Measurements from ENCODE around the gene MTIF3.

Gene MTIF3, protein sequence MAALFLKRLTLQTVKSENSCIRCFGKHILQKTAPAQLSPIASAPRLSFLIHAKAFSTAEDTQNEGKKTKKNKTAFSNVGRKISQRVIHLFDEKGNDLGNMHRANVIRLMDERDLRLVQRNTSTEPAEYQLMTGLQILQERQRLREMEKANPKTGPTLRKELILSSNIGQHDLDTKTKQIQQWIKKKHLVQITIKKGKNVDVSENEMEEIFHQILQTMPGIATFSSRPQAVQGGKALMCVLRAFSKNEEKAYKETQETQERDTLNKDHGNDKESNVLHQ

DNA sequence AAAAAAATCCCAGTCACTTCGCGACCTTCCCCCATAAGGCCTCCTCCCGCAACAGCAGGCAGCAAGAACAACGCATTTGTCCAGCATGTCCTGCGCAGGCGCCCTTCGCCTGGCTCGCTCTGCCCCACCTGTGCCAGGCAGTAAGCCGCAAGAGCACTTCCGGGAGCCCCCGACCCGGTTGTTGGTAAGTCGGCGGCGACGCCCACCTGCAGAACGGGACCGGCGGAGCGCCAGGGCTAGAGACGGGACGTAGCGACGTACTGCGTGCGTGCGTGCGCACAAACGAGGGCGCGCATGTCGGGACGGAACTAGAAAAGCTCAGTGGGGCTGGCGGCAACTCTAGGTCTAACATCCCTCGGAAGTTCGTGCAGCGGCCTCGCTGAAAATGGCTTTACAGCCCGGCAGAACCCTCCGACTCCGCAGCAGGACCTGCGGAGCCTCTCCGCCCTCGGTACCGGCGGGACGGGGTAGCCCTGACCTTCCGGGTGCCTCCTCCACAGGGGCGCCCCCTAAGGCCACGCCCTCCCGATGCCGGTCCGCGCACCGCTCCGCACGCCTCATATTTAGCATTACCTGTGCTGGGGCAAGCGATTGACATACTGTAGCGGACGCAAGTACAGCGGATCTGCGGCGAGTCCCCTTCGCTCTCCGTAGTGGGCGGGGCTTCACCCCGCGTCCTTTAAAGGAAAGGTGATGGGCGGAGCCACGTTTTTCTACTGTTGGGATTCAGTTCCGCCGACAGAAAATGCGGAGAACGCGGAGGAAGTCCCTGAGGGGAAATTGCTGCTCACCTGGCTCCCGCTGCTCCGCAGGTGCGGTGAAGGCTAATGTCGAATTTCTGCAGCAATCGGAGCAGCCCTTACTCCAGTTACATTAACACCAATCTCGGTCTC lies at the start of gene MTIF3:
MTIF3 (minus strand) TSS at position 629 of the 893 bp plus-strand sequence. CDS start 10,116 bp downstream, outside the sequence.
- peak within 1 kb of the TSS; percentile 80 for H3K4me3 ChIP-seq (ENCODE audit: control insufficient read depth, low read depth, low read length)
- TF ChIP-seq, protein P1, sequence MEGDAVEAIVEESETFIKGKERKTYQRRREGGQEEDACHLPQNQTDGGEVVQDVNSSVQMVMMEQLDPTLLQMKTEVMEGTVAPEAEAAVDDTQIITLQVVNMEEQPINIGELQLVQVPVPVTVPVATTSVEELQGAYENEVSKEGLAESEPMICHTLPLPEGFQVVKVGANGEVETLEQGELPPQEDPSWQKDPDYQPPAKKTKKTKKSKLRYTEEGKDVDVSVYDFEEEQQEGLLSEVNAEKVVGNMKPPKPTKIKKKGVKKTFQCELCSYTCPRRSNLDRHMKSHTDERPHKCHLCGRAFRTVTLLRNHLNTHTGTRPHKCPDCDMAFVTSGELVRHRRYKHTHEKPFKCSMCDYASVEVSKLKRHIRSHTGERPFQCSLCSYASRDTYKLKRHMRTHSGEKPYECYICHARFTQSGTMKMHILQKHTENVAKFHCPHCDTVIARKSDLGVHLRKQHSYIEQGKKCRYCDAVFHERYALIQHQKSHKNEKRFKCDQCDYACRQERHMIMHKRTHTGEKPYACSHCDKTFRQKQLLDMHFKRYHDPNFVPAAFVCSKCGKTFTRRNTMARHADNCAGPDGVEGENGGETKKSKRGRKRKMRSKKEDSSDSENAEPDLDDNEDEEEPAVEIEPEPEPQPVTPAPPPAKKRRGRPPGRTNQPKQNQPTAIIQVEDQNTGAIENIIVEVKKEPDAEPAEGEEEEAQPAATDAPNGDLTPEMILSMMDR (conservative IDR thresholded peaks at IDR 0.05; ENCODE audit: control insufficient read depth, insufficient read depth, low read depth, low read length): no peak
- DNase-seq (ENCODE audit: low read depth): peak; percentile 83

DNA sequence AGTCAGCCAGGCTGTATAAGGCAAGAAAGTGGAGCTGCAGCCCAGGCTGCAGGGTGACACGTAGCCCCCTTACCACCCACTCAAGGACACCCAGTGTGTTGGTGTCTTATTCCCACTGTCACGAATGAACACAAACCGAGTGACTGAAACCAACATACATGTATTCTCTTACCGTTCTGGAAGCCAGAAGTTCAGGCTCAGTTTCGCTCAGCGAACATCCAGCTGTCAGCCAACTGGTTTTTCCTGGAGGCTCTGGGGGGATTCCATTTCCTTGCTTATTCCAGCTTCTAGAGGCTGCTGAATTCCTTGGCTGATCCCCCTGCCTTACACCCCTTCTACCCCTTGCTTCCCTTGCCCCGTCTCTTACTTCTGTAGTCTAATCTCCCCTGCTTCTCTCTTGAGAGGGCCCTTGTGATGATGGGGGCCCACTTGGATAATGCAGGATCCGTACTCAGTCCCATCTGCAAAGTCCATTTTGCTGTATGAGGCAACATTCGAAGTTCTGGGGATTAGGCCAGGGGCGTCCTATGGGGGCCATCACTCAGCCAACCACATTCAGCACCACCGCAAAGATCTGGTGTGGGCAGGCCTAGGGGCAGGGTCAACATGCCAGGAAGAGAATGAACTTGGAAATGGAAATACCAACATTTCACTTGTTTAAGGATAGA lies 47.3 kb upstream of the MTIF3 start:
- TF ChIP-seq, protein P1 (conservative IDR thresholded peaks at IDR 0.05; ENCODE audit: control insufficient read depth, insufficient read depth, low read depth, low read length): no peak
- no peak for DNase-seq (ENCODE audit: low read depth)
- no peak overlapping the region for H3K4me3 ChIP-seq (ENCODE audit: control insufficient read depth, low read depth, low read length)

DNA sequence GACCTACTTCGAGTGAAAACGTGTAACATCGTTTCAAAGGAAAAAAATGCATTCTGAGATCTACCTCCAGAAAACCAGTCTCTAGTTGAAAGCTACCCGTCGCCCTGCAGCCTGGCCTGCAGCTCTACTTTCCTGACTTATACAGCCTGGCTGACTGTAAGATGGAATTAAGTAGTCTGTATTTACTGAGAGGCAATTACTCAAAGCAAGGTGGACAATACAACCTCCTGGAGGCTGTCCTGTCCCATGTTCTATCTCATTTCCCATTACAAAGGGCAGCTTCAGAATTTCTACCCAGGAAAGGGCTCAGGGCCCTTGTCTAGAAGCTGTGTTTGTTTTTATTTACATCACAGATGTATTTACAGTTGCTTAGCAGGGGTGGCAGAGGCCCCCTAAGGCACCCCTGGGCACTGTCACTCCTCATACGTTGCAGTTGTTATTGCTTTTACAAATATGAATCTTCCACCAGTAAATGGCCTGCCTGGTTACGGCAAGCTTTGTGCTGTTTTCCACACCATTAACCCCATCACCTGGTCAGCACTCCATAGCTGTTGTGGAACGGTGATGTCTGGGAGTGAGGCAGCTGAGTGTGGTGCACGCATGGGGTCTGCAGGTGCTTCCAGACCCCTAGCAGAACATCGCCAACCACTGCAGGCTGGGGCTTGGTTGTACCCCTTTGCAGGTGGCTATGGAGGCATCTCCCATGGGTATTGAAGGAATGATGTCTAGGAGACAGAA lies 46.3 kb upstream of the MTIF3 start:
- TF ChIP-seq, protein P1 (conservative IDR thresholded peaks at IDR 0.05; ENCODE audit: control insufficient read depth, insufficient read depth, low read depth, low read length): no peak
- H3K4me3 ChIP-seq (ENCODE audit: control insufficient read depth, low read depth, low read length): no peak overlapping the region
- DNase-seq (ENCODE audit: low read depth): no peak

DNA sequence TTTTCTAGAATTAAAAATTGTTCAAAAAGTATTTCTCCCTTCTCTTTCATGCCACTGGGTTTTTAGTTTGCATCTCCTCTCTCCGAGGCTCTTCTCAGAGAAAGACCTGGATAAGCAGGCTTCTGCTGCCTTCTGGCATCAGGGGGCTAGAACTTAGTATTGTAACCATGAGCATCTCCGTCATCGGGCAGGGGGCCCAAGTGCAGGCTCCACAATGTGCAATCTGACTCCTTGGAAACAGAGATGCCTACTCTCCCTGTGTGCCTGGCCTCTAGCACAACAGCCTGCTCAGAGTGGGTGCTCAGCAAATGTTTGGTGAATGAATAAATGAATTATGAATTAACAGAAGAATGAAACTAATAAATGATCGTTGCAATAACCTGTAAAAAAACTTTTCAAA lies 45.6 kb upstream of the MTIF3 start:
- H3K4me3 ChIP-seq (ENCODE audit: control insufficient read depth, low read depth, low read length): no peak overlapping the region
- no peak for DNase-seq (ENCODE audit: low read depth)
- TF ChIP-seq, protein P1 (conservative IDR thresholded peaks at IDR 0.05; ENCODE audit: control insufficient read depth, insufficient read depth, low read depth, low read length): no peak

DNA sequence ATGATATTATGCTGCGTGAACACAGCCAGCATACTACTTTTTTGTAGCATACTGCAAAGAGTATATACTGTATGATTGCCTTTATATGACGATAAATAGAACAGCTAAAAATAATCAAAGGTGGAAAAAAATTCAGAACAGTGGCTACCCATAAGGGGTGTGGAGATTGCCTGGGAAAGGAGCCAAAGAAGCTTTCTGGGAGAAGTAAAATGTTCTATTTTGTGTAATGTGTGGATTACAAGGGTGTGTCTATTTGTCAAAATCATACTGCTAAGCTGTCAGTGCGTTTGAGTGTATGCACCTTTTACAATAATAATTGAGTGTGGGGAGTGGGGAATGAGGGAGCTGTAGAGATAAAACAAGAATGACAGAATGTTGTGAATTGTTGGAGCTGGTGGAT lies 45.2 kb upstream of the MTIF3 start:
- no peak overlapping the region for H3K4me3 ChIP-seq (ENCODE audit: control insufficient read depth, low read depth, low read length)
- no peak for DNase-seq (ENCODE audit: low read depth)
- TF ChIP-seq, protein P1 (conservative IDR thresholded peaks at IDR 0.05; ENCODE audit: control insufficient read depth, insufficient read depth, low read depth, low read length): no peak

DNA sequence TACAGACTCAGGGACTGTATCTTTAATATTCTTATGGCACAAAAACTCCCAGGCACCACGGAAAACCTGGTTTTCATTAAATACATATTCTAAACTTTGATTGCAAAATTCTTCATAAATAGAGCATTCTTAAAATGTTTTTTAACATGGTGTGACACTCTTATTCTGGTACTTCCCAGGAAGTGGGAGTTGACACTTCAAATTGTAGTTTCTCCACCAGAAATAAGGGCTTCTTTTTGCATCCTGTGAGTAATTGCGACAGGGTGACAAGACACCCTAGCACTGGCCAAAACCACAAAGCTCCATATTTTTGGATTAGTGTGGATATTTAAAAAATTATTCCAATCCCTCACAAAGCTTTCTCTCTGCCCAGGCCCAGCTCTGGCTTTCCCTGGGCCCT lies 43.6 kb upstream of the MTIF3 start:
- DNase-seq (ENCODE audit: low read depth): no peak
- TF ChIP-seq, protein P1 (conservative IDR thresholded peaks at IDR 0.05; ENCODE audit: control insufficient read depth, insufficient read depth, low read depth, low read length): no peak
- no peak overlapping the region for H3K4me3 ChIP-seq (ENCODE audit: control insufficient read depth, low read depth, low read length)
